ENCODE measurements around the gene SRCAP.
A peak's percentile ranks its signal among the peaks of the same experiment; 100 is the strongest.

The SRCAP gene

GRCh38 chr16:30723725-30724355 lies 24.9 kb downstream of the SRCAP start:
- H3K27ac ChIP-seq: peak overlapping the region in 2 of 21 experiments; percentile 39 to 65

DNA sequence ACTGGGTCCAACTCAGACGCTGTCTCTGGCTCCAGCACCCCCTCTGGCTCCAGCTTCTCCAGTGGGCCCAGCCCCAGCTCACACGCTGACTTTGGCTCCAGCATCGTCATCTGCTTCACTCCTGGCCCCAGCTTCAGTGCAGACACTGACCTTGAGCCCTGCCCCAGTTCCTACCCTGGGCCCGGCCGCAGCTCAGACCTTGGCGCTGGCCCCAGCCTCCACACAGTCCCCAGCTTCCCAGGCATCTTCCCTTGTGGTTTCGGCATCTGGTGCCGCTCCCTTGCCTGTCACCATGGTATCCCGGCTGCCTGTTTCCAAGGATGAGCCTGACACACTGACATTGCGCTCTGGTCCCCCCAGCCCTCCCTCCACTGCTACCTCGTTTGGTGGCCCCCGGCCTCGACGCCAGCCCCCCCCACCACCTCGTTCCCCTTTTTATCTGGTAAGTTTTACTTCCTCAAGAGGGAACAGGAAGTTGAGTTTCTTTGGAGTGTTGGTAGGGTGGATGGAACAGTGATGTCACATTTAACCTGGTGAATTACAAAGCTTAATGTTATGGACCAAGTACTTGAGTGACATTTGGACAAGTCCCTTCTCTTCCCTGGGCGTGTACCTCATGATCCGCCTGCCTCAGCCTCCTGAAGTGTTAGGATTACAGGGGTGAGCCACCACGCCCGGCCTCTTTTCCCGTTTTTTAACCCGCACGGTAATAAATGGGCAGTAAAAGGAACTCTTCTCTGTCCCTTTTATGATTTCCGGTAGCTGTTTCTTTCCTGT lies 25.9 kb downstream of the SRCAP start:
- H3K27ac ChIP-seq: peak overlapping the region in 9 of 21 experiments; percentile 10 to 65 (median 39)

More at GRCh38 chr16:30723725-30724355, 24.9 kb downstream of the SRCAP start:
- H3K4me3 ChIP-seq: no peak overlapping the region

DNA sequence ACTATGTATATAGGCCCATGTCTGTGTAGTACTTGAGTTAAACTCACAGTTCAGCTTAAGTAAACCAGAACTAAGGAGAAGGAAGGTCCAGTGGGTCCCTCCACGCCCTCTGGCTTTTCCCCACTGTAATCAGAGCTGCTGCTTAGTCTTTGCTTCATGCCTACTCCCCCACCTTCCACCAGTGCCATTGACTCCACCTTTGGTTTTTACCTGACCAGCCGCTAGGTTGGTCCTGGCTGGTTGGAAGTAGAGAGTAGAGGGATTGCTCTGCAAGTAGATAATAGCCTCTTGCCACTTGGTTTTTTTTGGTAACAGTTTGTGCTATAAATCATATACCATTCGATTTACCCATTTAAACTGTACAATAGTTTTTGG lies 26.4 kb downstream of the SRCAP start:
- Histone ChIP-seq H3K4me3 (no peak overlapping the region), H3K27ac (peak overlapping the region in 7 of 21 experiments; percentile 0 to 43 (median 23))

More for the DNA sequence above, 25.9 kb downstream of the SRCAP start:
- H3K4me3 ChIP-seq: no peak overlapping the region

GRCh38 chr16:30728321-30728720 lies 29.4 kb downstream of the SRCAP start:
- H3K27ac ChIP-seq: no peak overlapping the region
- H3K4me3 ChIP-seq: no peak overlapping the region

GRCh38 chr16:30728899-30729672 lies 30.1 kb downstream of the SRCAP start:
- peak overlapping the region in 1 of 21 experiments; percentile 16 for H3K27ac ChIP-seq
- no peak overlapping the region for H3K4me3 ChIP-seq

- no peak overlapping the region for H3K4me3 ChIP-seq
These were observed 32.4 kb downstream of the SRCAP start for GRCh38 chr16:30731411-30731810.

DNA sequence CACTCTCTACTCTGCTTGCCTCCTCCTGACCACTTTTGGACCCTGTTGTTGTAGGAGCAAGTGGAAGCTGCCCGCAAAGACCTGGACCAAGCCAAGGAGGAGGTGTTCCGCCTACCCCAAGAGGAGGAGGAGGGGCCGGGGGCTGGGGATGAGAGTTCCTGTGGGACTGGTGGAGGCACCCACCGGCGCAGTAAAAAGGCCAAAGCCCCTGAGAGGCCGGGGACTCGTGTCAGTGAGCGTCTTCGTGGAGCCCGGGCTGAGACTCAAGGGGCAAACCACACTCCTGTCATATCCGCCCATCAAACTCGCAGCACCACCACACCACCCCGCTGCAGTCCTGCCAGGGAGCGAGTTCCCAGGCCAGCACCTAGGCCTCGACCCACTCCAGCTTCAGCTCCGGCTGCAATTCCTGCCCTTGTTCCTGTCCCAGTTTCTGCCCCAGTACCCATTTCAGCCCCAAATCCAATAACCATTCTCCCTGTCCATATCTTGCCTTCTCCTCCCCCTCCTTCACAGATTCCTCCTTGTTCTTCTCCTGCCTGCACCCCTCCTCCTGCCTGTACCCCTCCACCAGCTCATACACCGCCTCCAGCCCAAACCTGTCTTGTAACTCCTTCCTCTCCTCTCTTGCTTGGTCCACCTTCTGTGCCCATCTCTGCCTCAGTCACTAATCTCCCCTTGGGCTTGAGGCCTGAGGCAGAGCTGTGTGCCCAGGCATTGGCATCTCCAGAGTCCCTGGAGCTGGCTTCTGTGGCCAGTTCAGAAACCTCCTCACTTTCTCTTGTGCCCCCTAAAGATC lies 38.2 kb downstream of the SRCAP start:
- no peak overlapping the region for H3K4me3 ChIP-seq
- H3K27ac ChIP-seq: peak overlapping the region in 1 of 21 experiments; percentile 31

More at GRCh38 chr16:30731411-30731810, 32.4 kb downstream of the SRCAP start:
- no peak overlapping the region for H3K27ac ChIP-seq

- Histone ChIP-seq H3K27ac (peak overlapping the region in 2 of 21 experiments; percentile 31 to 74), H3K4me3 (no peak overlapping the region)
These were observed 39.0 kb downstream of the SRCAP start for GRCh38 chr16:30737794-30738648.

DNA sequence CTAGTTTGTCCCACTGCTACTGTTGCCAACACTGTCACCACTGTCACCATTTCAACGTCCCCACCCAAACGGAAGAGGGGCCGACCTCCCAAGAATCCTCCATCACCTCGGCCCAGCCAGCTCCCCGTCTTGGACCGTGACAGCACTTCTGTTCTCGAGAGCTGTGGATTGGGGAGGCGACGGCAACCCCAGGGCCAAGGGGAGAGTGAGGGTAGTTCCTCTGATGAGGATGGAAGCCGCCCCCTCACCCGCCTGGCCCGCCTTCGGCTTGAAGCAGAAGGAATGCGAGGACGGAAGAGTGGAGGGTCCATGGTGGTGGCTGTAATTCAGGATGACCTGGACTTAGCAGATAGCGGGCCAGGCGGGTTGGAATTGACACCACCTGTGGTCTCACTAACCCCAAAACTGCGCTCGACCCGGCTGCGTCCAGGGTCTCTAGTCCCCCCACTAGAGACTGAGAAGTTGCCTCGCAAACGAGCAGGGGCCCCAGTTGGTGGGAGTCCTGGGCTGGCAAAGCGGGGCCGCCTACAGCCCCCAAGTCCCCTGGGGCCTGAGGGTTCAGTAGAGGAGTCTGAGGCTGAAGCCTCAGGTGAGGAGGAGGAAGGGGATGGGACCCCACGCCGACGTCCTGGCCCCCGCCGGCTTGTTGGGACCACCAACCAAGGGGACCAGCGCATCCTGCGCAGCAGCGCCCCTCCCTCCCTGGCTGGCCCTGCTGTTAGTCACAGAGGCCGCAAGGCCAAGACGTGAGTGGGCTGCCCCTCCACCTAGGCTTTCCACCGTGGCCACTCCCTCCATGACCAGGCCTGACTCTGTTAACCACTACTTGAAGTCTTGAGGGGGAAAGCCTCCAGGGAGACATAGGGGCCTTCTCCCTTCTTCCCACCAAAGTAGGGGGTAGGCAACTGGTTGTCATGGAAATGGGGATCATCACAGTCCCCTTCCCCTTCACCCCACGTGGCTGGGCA lies 40.3 kb downstream of the SRCAP start:
- peak overlapping the region in 17 of 21 experiments; percentile 2 to 85 (median 74) for H3K27ac ChIP-seq
- no peak overlapping the region for H3K4me3 ChIP-seq

DNA sequence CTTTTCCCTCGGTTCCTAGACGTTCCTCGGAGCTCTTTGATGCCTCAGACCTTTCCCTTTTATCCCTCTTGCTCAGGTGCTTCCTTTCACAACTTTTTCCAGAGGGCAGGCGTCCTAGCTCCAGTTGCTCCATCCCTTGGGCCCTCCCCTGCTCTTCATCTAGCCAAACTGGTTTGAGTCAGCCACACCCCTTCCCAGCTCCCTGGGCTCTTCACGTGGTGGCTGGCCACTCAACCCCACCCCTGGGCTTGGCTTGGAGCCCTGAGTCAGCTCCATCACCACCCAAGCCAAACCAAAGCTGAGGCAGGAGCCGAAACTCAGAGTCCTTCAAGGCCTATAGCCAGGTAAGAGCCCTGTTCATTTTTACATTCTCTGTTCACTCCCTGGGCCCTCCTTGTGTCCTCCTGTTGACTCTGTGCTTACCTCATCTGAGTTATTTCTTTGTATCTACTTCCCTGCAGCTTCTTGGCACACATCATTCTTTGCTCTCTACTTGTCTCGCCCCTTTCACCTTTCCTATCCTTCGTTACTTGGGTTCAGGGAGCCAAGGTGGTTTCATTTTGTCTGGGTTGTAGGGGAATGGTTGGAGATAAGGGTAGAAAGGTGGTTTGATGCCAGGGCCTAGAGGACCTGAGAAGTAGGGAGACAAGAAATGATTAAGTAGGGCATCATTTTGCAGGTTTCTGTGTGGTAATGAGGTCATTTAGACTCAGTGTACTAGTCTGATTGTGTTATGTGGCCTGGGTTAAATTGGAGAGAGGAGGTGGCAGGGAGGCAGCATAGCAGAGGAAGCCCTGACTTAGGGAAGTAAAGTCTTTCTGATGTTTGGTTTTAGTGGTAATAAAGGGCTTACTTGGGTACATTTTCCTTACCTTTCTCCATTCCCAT lies 41.6 kb downstream of the SRCAP start:
- Histone ChIP-seq H3K27ac (peak overlapping the region in 20 of 21 experiments; percentile 46 to 85 (median 75)), H3K4me3 (peak overlapping the region; percentile 7 to 32 (median 15))

- H3K4me3 ChIP-seq: peak overlapping the region; percentile 7 to 32 (median 15)
- peak overlapping the region in 19 of 21 experiments; percentile 1 to 85 (median 71) for H3K27ac ChIP-seq
These were observed 42.5 kb downstream of the SRCAP start for GRCh38 chr16:30741461-30741914.

DNA sequence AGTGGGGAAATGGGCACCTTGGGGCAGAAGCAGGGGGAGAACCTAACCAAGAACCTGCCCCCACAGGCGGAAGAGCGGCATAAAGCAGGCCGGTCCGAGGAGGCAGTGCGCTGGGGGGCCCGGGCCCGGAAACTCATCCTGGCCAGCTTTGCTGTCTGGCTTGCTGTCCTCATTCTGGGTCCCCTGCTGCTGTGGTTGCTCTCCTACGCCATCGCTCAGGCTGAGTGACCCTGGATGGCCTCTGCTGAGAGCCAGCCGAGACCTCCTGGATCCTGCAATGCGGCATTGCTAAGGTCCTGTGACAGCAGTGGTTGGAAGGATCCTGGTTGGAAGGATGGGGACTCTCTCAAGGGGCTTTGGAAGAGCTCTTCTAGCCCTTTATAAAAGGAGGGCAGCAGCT lies 44.7 kb downstream of the SRCAP start:
- H3K27ac ChIP-seq: peak overlapping the region in 3 of 21 experiments; percentile 16 to 57 (median 17)
- H3K4me3 ChIP-seq: no peak overlapping the region

DNA sequence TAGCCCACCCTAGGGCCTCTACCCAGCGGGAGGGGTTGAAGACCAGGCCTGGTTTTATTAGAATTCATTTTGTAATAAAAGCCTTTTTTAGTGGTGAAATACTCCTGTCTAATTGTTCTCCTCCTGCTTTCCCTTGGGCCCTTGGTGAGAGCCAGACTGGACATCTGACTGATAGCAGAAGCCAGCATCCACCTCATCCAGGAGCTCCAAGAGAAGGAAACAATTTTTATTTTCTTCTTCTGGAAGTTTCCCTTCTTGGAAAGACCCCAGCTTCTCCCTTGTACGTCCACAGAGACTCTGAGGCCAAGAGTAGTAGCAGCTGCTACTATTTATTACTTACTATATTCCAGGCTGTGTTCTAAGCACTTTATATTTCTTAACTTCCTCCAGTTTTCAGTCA lies 45.2 kb downstream of the SRCAP start:
- Histone ChIP-seq H3K27ac (peak overlapping the region in 3 of 21 experiments; percentile 16 to 57 (median 17)), H3K4me3 (no peak overlapping the region)

DNA sequence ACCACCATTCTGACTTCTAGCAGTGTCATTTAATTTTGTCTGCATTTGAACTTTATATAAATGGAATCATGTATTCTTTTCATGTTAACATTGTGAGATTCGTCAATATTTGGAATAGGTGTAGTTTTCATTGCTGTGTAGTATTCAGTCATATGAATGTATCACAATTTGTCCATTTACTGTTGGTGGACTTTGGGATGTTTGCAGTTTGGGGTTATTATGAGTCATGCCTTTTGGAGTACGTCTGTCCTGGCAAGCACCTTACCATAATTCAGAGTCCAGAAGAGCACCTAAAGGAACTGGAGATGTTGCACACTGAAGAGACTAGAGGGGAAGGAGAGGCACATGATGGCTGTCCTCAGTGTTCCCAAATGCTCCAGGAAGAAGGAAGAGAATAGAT lies 46.1 kb downstream of the SRCAP start:
- H3K4me3 ChIP-seq: no peak overlapping the region
- H3K27ac ChIP-seq: no peak overlapping the region

GRCh38 chr16:30746638-30747175 lies 47.7 kb downstream of the SRCAP start:
- Histone ChIP-seq H3K4me3 (no peak overlapping the region), H3K27ac (peak overlapping the region in 2 of 21 experiments; percentile 80 to 85)

DNA sequence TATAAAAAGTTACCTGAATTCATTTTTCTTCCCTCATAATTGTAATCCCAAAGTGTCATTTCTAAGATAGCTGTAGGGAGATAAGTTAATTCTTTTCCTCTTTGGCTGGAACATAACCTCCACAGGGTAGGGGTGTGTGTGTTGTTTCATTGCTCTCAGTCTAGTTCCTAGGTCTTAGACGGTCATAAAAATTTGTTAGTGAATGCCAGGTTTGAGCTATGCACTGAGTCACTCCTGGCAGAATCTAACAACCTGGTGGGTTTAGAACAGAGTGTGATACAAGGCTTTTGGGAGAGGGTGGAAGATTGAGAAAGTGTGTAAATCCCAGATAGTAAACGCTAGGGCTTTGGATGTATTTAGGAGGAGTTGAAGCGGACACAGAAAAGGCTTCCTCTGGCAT lies 48.4 kb downstream of the SRCAP start:
- Histone ChIP-seq H3K27ac (peak overlapping the region in 20 of 21 experiments; percentile 53 to 91 (median 82)), H3K4me3 (peak overlapping the region in 6 of 7 experiments; percentile 56 to 92 (median 82))

Measured in skin epidermis (tissue), 12 donors.